SHP77 treated with DMSO at 0.1 percent for 48 hours (cell line): ENCODE data around the gene MYL3.
"Not testable (repeated sequence)": the region's sequence is repeated elsewhere in the genome, so short reads cannot be mapped to it uniquely, and the experiment has no call there.

Experiments used
- DNase-seq: peaks from one replicate; lab custom pipeline; 2025; lab: John Stamatoyannopoulos, UW

The MYL3 gene

DNA sequence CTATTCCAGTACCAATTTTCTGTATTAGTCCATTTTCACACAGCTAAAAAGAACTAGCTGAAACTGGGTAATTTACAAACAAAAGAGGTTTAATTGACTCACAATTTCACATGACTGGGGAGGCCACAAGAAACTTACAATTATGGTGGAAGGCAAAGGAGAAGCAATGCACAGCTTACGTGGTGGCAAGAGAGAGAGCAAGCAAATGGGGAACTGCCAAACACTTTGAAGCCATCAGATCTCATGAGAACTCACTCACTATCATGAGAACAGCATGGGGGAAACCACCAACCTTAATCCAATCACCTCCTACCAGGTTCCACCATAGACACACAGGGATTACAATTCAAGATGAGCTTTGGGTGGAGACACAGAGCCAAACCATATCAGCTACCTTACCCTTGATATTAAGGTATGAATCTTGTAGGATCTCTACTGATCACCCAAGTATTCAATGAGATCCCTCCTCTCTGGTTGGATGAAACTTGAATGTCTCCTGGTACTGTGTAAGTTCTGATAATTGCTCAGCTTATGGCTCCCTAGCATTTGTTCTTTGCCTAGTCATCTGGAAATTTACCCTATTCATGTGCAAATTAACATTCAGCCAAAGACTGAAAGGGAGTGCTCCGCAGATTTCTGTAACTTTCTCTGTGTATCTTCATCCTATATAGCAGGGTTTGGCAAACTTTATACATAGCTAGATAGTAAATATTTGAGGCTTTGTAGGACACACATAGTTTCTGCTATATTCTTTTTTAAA lies 38.9 kb downstream of the MYL3 start:
- no peak for DNase-seq

DNA sequence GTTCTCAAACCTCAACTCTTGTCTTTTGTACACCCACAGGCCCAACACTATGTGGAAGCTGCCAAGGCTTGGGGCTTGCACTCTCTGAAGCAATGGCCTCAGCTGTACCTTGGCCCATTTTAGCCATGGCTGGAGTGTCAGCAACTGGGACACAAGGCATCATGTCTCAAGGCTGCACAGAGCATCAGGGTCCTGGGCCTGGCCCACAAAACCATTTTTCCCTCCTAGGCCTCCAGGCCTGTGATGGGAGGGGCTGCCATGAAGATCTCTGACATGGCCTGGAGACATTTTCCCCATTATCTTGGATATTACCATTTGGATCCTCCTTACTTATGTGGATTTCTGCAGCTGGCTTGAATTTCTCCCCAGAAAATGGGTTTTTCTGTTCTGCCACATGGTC lies 39.9 kb downstream of the MYL3 start:
- not testable (repeated sequence) for DNase-seq

DNA sequence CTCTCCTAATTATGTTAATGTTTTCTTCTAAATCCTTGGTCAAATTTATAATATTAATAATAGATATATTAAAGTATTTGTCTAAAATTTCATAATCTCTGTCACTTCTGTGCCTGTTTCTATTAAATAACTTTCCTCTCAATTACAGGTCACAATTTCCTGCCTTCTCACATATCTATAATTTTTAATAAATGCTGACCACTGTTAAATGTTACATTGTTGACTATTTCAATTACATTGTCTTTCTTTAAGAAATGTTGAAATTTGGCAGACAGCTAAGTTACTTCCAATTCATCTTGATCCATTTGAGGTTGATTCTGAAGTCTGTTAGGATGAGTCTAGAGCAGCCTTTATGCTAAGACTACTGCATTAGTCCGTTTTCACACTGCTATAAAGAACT lies 41.7 kb downstream of the MYL3 start:
- no peak for DNase-seq

DNA sequence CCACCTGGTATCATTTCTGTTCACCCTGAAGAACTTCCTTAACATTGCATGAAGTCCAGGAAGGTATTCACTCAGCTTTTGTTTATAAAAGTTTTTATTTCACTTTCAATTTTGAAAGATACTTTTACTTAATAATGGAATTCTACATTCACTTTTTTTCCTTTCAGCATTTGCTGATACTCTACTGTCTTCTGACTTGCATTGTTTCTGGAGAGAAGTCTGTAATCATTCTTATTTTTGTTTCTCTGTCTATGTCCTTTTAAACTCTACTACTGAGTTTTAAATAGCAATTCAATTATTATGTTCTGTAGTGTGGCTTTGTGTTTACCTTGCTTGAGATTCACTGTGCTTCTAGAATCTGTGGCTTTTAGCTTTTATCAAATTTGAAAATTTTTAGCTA lies 42.4 kb downstream of the MYL3 start:
- no peak for DNase-seq

DNA sequence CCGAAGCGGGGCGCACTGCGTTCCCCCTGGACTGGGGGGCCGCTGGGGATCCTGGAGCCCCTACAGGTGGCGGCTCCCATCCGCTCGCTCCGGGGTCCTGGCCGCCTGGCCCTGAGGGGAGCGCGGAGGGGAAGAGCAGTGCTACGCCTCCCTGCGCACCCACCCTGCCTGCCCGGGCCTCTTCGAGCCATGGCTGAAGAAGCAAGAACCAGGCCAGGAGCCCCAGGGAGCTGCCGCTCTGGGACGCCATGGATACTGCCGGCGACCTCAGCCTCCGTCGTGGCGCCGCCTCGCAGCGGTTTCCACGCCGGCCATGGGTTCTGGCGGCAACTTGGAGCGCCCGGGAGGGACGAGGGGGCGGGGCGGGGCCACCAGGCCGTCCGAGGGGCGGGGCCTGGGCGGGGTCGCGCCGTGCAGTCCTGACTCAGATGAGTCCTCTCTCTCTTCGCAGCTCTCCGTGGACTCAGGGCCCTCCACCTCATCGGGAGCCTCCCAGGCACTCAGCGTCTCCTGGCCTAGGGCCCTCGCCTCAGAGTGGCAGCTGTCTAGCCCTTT lies 50.9 kb downstream of the MYL3 start:
- DNase-seq: no peak

DNA sequence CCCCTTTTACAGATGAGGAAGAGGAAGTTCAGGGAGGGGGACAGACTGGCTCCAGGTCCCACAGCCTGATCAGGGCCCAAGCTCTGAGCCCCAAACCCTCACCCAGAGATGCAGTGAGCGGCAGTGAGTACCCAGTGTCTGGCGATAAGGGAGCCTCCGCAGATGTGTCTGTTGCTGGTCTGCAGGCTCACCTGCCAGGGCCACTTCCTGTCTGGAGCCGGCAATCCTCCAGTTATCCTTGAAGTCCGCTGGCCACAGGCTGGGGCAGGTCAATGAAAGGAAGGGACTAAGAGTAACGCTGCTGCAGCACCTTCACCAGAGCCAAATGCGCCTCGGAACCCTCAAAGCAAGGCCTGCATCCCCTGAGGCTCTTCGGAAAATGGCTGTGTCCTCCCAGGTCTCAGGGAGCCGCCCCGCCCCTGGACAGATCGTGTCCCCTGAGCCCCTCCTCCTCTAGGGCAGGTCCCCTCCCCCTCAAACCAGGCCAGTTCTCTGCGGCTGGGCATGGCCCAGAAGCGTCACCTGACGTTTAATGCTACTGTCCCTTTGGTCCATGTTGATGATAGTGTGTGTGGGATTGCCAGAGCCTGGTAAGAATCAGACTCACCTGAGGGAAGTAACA lies 51.5 kb downstream of the MYL3 start:
- no peak for DNase-seq

DNA sequence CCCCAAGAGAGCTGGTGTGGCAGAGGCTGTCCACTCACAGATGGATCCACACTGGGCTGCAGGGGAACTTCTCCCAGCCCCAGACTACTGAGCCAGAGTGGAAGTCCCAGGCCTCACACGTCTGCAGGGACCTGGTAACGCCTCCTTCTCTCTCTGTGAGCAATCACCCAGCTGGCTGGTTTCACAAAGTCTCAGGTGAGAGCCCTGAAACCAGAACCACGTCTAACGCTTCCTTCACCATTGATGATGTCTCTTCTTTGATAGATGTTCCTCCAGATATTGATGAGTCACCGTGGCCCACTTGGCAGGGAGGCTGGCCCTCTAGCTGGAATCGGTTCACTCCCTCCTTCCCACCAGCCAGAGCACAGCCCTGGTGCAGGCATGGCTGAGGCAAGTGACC lies 54.5 kb downstream of the MYL3 start:
- not testable (repeated sequence) for DNase-seq
